H1 (cell line): ENCODE measurements around the gene FHDC1. TPM values are rescaled to one million over a fixed set of nuclear protein-coding genes. Genes with fewer than 3 reads are reported as not detected.

ENCODE experiments used
- CTCF ChIA-PET: fragments of 300-600 bp; sonication (Branson Sonifier 250); formaldehyde crosslinking; loops from one replicate; lab custom pipeline; 2021; ENCODE audit not compliant: partially characterized antibody; lab: Charles Lee
- POLR2A ChIA-PET: fragments of 300-600 bp; sonication (Branson Sonifier 250); formaldehyde crosslinking; loops from one replicate; lab custom pipeline; 2021; ENCODE audit warnings: inconsistent platforms; ENCODE audit not compliant: partially characterized antibody; lab: Charles Lee
- DNase-seq, 2 experiments: peaks; one replicate each; pipeline versions ENCODE4 v3.0.0 to v3.0.0-alpha.2; 2010 to 2022; ENCODE audit warnings: low spot score in 2 of 2, low read depth in 1 of 2, mixed read lengths in 1 of 2
- FAIRE-seq: peaks from 2 replicates; lab custom pipeline; 2011; peaks lifted over from hg19 to GRCh38; lab: Jason Lieb, UNC
- H2AFZ ChIP-seq: 2 replicates; pipeline ENCODE4 v1.8.1; 2012; ENCODE audit warnings: low read length, inconsistent platforms
- H2AK5ac ChIP-seq: 2 replicates; pipeline ENCODE4 v1.6.1; 2013; ENCODE audit warnings: low read depth, low read length
- H2BK120ac ChIP-seq: replicated peaks from 2 replicates; pipeline ENCODE3; 2013; ENCODE audit warnings: low read depth, low read length, inconsistent platforms
- H2BK12ac ChIP-seq: 2 replicates; pipeline ENCODE4 v1.6.1; 2013; ENCODE audit warnings: low read depth, low read length
- H2BK15ac ChIP-seq: 2 replicates; pipeline ENCODE4 v1.6.1; 2013; ENCODE audit warnings: low read length
- H2BK20ac ChIP-seq: 2 replicates; pipeline ENCODE4 v1.6.1; 2013; ENCODE audit warnings: low read length
- H2BK5ac ChIP-seq: 2 replicates; pipeline ENCODE4 v1.6.1; 2013; ENCODE audit warnings: low read depth, low read length
- H3K14ac ChIP-seq: 2 replicates; pipeline ENCODE4 v1.6.1; 2013; ENCODE audit warnings: inconsistent platforms; ENCODE audit not compliant: insufficient read length
- H3K18ac ChIP-seq: 2 replicates; pipeline ENCODE4 v1.6.1; 2013; ENCODE audit warnings: low read length; ENCODE audit errors: extremely low read depth
- H3K23ac ChIP-seq: 2 replicates; pipeline ENCODE4 v1.6.1; 2013; ENCODE audit warnings: inconsistent platforms; ENCODE audit not compliant: insufficient read length
- H3K23me2 ChIP-seq: 2 replicates; pipeline ENCODE4 v1.6.1; 2013; ENCODE audit warnings: low read depth, low read length
- H3K27ac ChIP-seq: 2 replicates; pipeline ENCODE4 v1.6.1; 2011; ENCODE audit warnings: low read depth, low read length, inconsistent platforms
- H3K27me3 ChIP-seq, 4 experiments: replicated peaks in 1 of 4; 1 replicate in 1 of 4; 2 replicates in 3 of 4; pipeline versions ENCODE4 v1.6.1 to v1.8.1; 2011 to 2013; ENCODE audit warnings: low read length in 3 of 4, mild to moderate bottlenecking in 3 of 4, inconsistent platforms in 2 of 4, mixed read lengths in 2 of 4, moderate library complexity in 1 of 4; ENCODE audit not compliant: control insufficient read depth in 3 of 4, insufficient read depth in 3 of 4; ENCODE audit errors: extremely low read depth in 1 of 4
- H3K36me3 ChIP-seq, 4 experiments: 2 replicates each; pipeline versions ENCODE4 v1.6.1 to v1.8.1; 2011 to 2013; ENCODE audit warnings: mild to moderate bottlenecking in 4 of 4, low read length in 3 of 4, moderate library complexity in 2 of 4, control low read depth in 1 of 4, inconsistent platforms in 1 of 4; ENCODE audit not compliant: insufficient read depth in 4 of 4, control insufficient read depth in 2 of 4
- H3K4ac ChIP-seq: replicated peaks from 2 replicates; pipeline ENCODE3; 2013; ENCODE audit warnings: low read length, low read depth, mixed read lengths, inconsistent platforms; ENCODE audit not compliant: insufficient read length
- H3K4me1 ChIP-seq, 4 experiments: replicated peaks in 1 of 4; 1 replicate in 1 of 4; 2 replicates in 3 of 4; pipeline versions ENCODE4 v1.6.1 to v1.8.1; 2011 to 2013; ENCODE audit warnings: low read length in 3 of 4, inconsistent platforms in 2 of 4, mixed read lengths in 1 of 4; ENCODE audit not compliant: insufficient read depth in 4 of 4, control insufficient read depth in 3 of 4
- H3K4me2 ChIP-seq, 2 experiments: 2 replicates each; pipeline versions ENCODE4 v1.6.1 to v1.8.1; 2011 to 2013; ENCODE audit warnings: low read depth in 2 of 2, low read length in 2 of 2, control low read depth in 1 of 2, inconsistent platforms in 1 of 2, mild to moderate bottlenecking in 1 of 2; ENCODE audit not compliant: insufficient read depth in 1 of 2
- H3K4me3 ChIP-seq, 4 experiments: fragments of 200-600, 300-600 bp in 1 of 4; sonication (generic), shearing (Covaris generic), sonication (Bioruptor Twin) in 1 of 4; 2 replicates each; pipeline versions ENCODE4 v1.5.1 to v1.8.1; 2011 to 2016; ENCODE audit warnings: low read length in 4 of 4, low read depth in 3 of 4, control low read depth in 2 of 4, inconsistent platforms in 2 of 4, mild to moderate bottlenecking in 2 of 4, mixed read lengths in 1 of 4, moderate library complexity in 1 of 4; ENCODE audit not compliant: insufficient read depth in 2 of 4; ENCODE audit errors: extremely low read depth in 1 of 4
- H3K56ac ChIP-seq: replicated peaks from 2 replicates; pipeline ENCODE3; 2013; ENCODE audit warnings: low read depth, mild to moderate bottlenecking, mixed read lengths, low read length, inconsistent platforms; ENCODE audit not compliant: insufficient read length
- H3K79me1 ChIP-seq: 2 replicates; pipeline ENCODE4 v1.6.1; 2013; ENCODE audit warnings: low read depth, low read length, control low read depth
- H3K79me2 ChIP-seq, 2 experiments: 2 replicates each; pipeline versions ENCODE4 v1.6.1 to v1.8.1; 2012 to 2013; ENCODE audit warnings: low read length in 2 of 2, mild to moderate bottlenecking in 2 of 2, inconsistent platforms in 1 of 2; ENCODE audit not compliant: insufficient read depth in 2 of 2, control insufficient read depth in 1 of 2
- H3K9ac ChIP-seq, 4 experiments: replicated peaks in 1 of 4; 1 replicate in 1 of 4; 2 replicates in 3 of 4; pipeline versions ENCODE4 v1.6.1 to v1.8.1; 2011 to 2013; ENCODE audit warnings: low read depth in 3 of 4, low read length in 3 of 4, control low read depth in 2 of 4, mild to moderate bottlenecking in 2 of 4, moderate library complexity in 2 of 4, inconsistent platforms in 1 of 4; ENCODE audit errors: extremely low read depth in 1 of 4
- H3K9me3 ChIP-seq, 2 experiments: 2 replicates each; pipeline versions ENCODE4 v1.6.1 to v1.8.1; 2012 to 2013; ENCODE audit warnings: mild to moderate bottlenecking in 2 of 2, moderate library complexity in 2 of 2, control low read depth in 1 of 2, inconsistent platforms in 1 of 2, low read depth in 1 of 2, low read length in 1 of 2, mixed read lengths in 1 of 2; ENCODE audit not compliant: insufficient read depth in 2 of 2
- H4K20me1 ChIP-seq, 2 experiments: replicated peaks in 1 of 2; 2 replicates each; pipeline versions ENCODE3 to v1.8.1; 2011 to 2013; ENCODE audit warnings: inconsistent platforms in 2 of 2, low read length in 2 of 2, mild to moderate bottlenecking in 1 of 2; ENCODE audit not compliant: insufficient read depth in 2 of 2, control insufficient read depth in 1 of 2
- H4K5ac ChIP-seq: 2 replicates; pipeline ENCODE4 v1.6.1; 2013; ENCODE audit warnings: low read length, low read depth, mixed read lengths, inconsistent platforms; ENCODE audit not compliant: insufficient read length
- H4K8ac ChIP-seq: 2 replicates; pipeline ENCODE4 v1.8.0; 2013; ENCODE audit warnings: mild to moderate bottlenecking, moderate library complexity, low read length, inconsistent platforms; ENCODE audit not compliant: insufficient read depth; ENCODE audit errors: extremely low read depth
- H4K91ac ChIP-seq: replicated peaks from 2 replicates; pipeline ENCODE3; 2013; ENCODE audit warnings: low read length, mixed read lengths, inconsistent platforms; ENCODE audit not compliant: insufficient read length
- BCL11A ChIP-seq, 2 experiments: IDR thresholded peaks; one replicate each; pipeline ENCODE4 v1.6.1; 2011; ENCODE audit warnings: low read depth in 2 of 2, low read length in 2 of 2, mild to moderate bottlenecking in 2 of 2
- CHD2 ChIP-seq: IDR thresholded peaks from 2 replicates; pipeline ENCODE4 v1.6.1; 2012; ENCODE audit warnings: low read length, improper control_type of control experiment
- GTF2F1 ChIP-seq: IDR thresholded peaks from 2 replicates; pipeline ENCODE4 v1.6.1; 2012; ENCODE audit warnings: low read depth, low read length, improper control_type of control experiment, borderline replicate concordance
- JUN ChIP-seq: IDR thresholded peaks from 2 replicates; pipeline ENCODE4 v1.6.1; 2011; ENCODE audit warnings: low read depth, mild to moderate bottlenecking, improper control_type of control experiment, low read length
- RXRA ChIP-seq: IDR thresholded peaks from 2 replicates; pipeline ENCODE4 v1.6.1; 2011; ENCODE audit warnings: low read depth, mild to moderate bottlenecking, low read length, moderate library complexity; ENCODE audit not compliant: insufficient read depth
- SUZ12 ChIP-seq: fragments of 200-600 bp; sonication (generic); IDR thresholded peaks from 2 replicates; pipeline ENCODE4 v1.6.1; 2012; ENCODE audit warnings: mild to moderate bottlenecking, inconsistent platforms, low read length, moderate library complexity, mixed read lengths
- TAF1 ChIP-seq: IDR thresholded peaks from 2 replicates; pipeline ENCODE4 v1.6.1; 2011; ENCODE audit warnings: mild to moderate bottlenecking, low read depth, low read length
- TEAD4 ChIP-seq: IDR thresholded peaks from 2 replicates; pipeline ENCODE4 v1.6.1; 2012; ENCODE audit warnings: low read depth, low read length, inconsistent platforms, mixed read lengths
- YY1 ChIP-seq: IDR thresholded peaks from 2 replicates; pipeline ENCODE4 v1.6.1; 2011; ENCODE audit warnings: low read depth, mild to moderate bottlenecking, low read length
- WGBS, 2 experiments: shearing (Covaris generic) in 1 of 2; methylation state at CpG; one replicate each; pipeline versions ENCODE4 v1.1.6 to v1.1.7; 2013 to 2015; ENCODE audit warnings: low lambda C conversion rate in 2 of 2, mixed read lengths in 2 of 2, inconsistent platforms in 1 of 2, low coverage in 1 of 2, missing lambda C conversion rate in 1 of 2; ENCODE audit not compliant: insufficient replicate concordance in 2 of 2, insufficient coverage in 1 of 2, insufficient read length in 1 of 2; ENCODE audit errors: extremely low coverage in 1 of 2, missing lambda C conversion rate in 1 of 2; 5-methylcytosine and 5-hydroxymethylcytosine counted together
- polyA plus RNA-seq, 7 experiments: library from polyadenylated mRNA; depleted of rRNA in 3 of 7; stranded (reverse) in 5 of 7; unstranded in 2 of 7; fragments of >200 nt in 5 of 7; fragments of 200-250 nt in 2 of 7; gene quantifications; 1 replicate in 5 of 7; 2 replicates in 1 of 7; 4 replicates in 1 of 7; pipeline versions ENCODE4 v1.2.1 to v1.2.3, GENCODE V29; 2011 to 2013; ENCODE audit warnings: missing spikeins in 2 of 7, mixed read lengths in 2 of 7
- total RNA-seq: library from RNA; stranded (reverse); fragmentation: NEBNext Ultra II Directional; extraction: Animal tissue kit (Norgen Biotek cat#: 25700); gene quantifications from 2 replicates; pipeline ENCODE4 v1.2.1, GENCODE V29; 2021
- TF ChIP-seq, protein P1 (sequence below): IDR thresholded peaks from 2 replicates; pipeline ENCODE4 v1.6.1; 2012; ENCODE audit warnings: inconsistent platforms
- TF ChIP-seq, protein P2 (sequence below): IDR thresholded peaks from 2 replicates; pipeline ENCODE4 v1.6.1; 2011; ENCODE audit warnings: low read length, improper control_type of control experiment
- TF ChIP-seq, protein P3 (sequence below): IDR thresholded peaks from 2 replicates; pipeline ENCODE4 v1.6.1; 2012; ENCODE audit warnings: low read length, inconsistent platforms

Gene FHDC1
- total and polyA plus RNA-seq, 2 of the 8 experiments (the other 6 are each of a cell fraction or from before 2014, with no cell fraction given), result 6.4 to 28.6 TPM

DNA sequence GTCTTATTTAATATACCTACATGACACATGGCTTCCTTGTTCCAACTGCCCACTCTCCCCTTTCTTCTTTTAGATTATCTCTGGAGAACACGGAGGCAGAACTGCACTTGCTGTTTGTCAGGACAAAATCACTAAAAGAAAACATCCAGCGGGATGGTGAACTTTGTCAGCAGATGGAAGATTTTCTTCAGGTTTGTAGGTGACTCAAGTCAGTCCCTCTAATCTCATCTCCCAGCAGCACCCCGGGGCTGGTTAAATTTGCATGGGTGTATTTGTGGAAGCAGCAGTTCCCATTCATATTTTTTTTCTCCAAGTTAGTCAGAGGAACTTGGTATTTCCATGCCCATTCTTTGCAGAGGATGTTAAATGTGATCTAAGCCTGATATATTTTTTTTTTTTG is 31.8 kb downstream of the FHDC1 start:
- no peak overlapping the region for H4K5ac ChIP-seq
- no peak overlapping the region for H3K56ac ChIP-seq
- TF ChIP-seq GTF2F1 (no peak), TEAD4 (no peak), YY1 (no peak), TAF1 (no peak), RXRA (no peak), JUN (no peak), CHD2 (no peak), SUZ12 (no peak), BCL11A (IDR thresholded peaks at IDR 0.05; ENCODE audit: low read depth in 2 of 2, low read length in 2 of 2) (no peak)
- TF ChIP-seq, protein P1, sequence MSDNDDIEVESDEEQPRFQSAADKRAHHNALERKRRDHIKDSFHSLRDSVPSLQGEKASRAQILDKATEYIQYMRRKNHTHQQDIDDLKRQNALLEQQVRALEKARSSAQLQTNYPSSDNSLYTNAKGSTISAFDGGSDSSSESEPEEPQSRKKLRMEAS, result no peak
- TF ChIP-seq, protein P2, sequence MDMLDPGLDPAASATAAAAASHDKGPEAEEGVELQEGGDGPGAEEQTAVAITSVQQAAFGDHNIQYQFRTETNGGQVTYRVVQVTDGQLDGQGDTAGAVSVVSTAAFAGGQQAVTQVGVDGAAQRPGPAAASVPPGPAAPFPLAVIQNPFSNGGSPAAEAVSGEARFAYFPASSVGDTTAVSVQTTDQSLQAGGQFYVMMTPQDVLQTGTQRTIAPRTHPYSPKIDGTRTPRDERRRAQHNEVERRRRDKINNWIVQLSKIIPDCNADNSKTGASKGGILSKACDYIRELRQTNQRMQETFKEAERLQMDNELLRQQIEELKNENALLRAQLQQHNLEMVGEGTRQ, result no peak
- TF ChIP-seq, protein P3, sequence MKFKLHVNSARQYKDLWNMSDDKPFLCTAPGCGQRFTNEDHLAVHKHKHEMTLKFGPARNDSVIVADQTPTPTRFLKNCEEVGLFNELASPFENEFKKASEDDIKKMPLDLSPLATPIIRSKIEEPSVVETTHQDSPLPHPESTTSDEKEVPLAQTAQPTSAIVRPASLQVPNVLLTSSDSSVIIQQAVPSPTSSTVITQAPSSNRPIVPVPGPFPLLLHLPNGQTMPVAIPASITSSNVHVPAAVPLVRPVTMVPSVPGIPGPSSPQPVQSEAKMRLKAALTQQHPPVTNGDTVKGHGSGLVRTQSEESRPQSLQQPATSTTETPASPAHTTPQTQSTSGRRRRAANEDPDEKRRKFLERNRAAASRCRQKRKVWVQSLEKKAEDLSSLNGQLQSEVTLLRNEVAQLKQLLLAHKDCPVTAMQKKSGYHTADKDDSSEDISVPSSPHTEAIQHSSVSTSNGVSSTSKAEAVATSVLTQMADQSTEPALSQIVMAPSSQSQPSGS, result no peak

More for the DNA sequence above, 31.8 kb downstream of the FHDC1 start:
- H3K27ac ChIP-seq, result no peak overlapping the region
- H3K27me3 ChIP-seq, result no peaks in the 10 kb centered on the region
- no peaks in the 10 kb centered on the region for H3K79me2 ChIP-seq
- peaks cover 0 to 3% (median 0%) of the 10 kb centered on the region in 4 experiments; a peak in 1 of 7 replicates for H3K4me1 ChIP-seq
- ChIA-PET CTCF (interaction anchor here (0.6 to 1.7 kb wide), 5 partner anchors 14 to 160 kb away, joined by 3 to 6 read pairs (median 4); no protein-coding TSS in a partner anchor), POLR2A (no interaction called here)
- no peak overlapping the region for H2BK15ac ChIP-seq
- no peaks in the 10 kb centered on the region for H3K79me1 ChIP-seq
- H3K23ac ChIP-seq, result no peak overlapping the region
- no peak for DNase-seq
- no peak overlapping the region for H4K8ac ChIP-seq
- no peak overlapping the region for H2BK20ac ChIP-seq
- H3K14ac ChIP-seq, result no peak overlapping the region
- no peak overlapping the region for H3K9ac ChIP-seq
- H3K4me2 ChIP-seq, result no peak overlapping the region
- no peak overlapping the region for H2AFZ ChIP-seq
- 92% methylated on average over 3 of the region's 3 CpGs; no CpG with 5 or more reads in 1 of the 2 experiments for WGBS, 2 experiments
- no peak overlapping the region for H4K91ac ChIP-seq
- H3K9me3 ChIP-seq, result no peaks in the 10 kb centered on the region
- no peak overlapping the region for H2BK5ac ChIP-seq
- peaks cover 13 to 79% (median 51%) of the 10 kb centered on the region in 4 experiments for H3K36me3 ChIP-seq
- no peak overlapping the region for H2BK12ac ChIP-seq
- no peaks in the 10 kb centered on the region for H3K23me2 ChIP-seq
- no peak overlapping the region for H3K4me3 ChIP-seq
- H3K4ac ChIP-seq, result no peak overlapping the region
- H3K18ac ChIP-seq, result no peak overlapping the region
- no peak overlapping the region for H2BK120ac ChIP-seq
- H4K20me1 ChIP-seq, result no peaks in the 10 kb centered on the region
- no peak overlapping the region for H2AK5ac ChIP-seq
- FAIRE-seq, result no peak
